AG10803 (cell line): ENCODE results near the gene DISC1.
A peak's percentile ranks its signal among the peaks of the same experiment; 100 is the strongest.

ENCODE experiments used
- DNase-seq: peaks from one replicate; pipeline ENCODE4 v3.0.0; 2010; ENCODE audit warnings: low read depth
- H3K4me3 ChIP-seq: 2 replicates; pipeline ENCODE4 v1.5.1; 2011; ENCODE audit warnings: mild to moderate bottlenecking, low read length, control low read depth
- CTCF ChIP-seq: conservative IDR thresholded peaks from 2 replicates; pipeline ENCODE4 v1.5.1; 2011; ENCODE audit warnings: mild to moderate bottlenecking, low read length, control low read depth, inconsistent platforms

DISC1 gene

GRCh38 chr1:231748760-231749415 lies 122.3 kb downstream of the DISC1 start:
- TF ChIP-seq CTCF, result no peak
- H3K4me3 ChIP-seq, result no peak overlapping the region
- no peak for DNase-seq

GRCh38 chr1:231750296-231750695 lies 123.7 kb downstream of the DISC1 start:
- H3K4me3 ChIP-seq, result no peak overlapping the region
- no peak for TF ChIP-seq CTCF
- DNase-seq, result no peak

- no peak overlapping the region for H3K4me3 ChIP-seq
- no peak for DNase-seq
- TF ChIP-seq CTCF, result no peak
These were observed 124.3 kb downstream of the DISC1 start for GRCh38 chr1:231750818-231751362.

GRCh38 chr1:231751415-231751814 lies 124.8 kb downstream of the DISC1 start:
- DNase-seq, result peak; percentile 18
- no peak overlapping the region for H3K4me3 ChIP-seq
- no peak for TF ChIP-seq CTCF

GRCh38 chr1:231753313-231753712 lies 126.7 kb downstream of the DISC1 start:
- no peak for TF ChIP-seq CTCF
- no peak overlapping the region for H3K4me3 ChIP-seq
- no peak for DNase-seq

GRCh38 chr1:231757101-231757404 lies 130.5 kb downstream of the DISC1 start:
- H3K4me3 ChIP-seq, result no peak overlapping the region
- DNase-seq, result no peak
- no peak for TF ChIP-seq CTCF

- no peak for TF ChIP-seq CTCF
- DNase-seq, result no peak
- no peak overlapping the region for H3K4me3 ChIP-seq
These were observed 131.2 kb downstream of the DISC1 start for GRCh38 chr1:231757759-231758158.
